Measurements from ENCODE around the gene KEAP1. TPM values are rescaled to one million over a fixed set of nuclear protein-coding genes. Genes with fewer than 3 reads are reported as not detected.

KEAP1 gene
- total and polyA plus RNA-seq, 9 of the 15 experiments (the other 6 are each of a cell fraction or from before 2014, with no cell fraction given), result 2.1 to 95.6 (median 64.3) TPM

- TF ChIP-seq POLR2AphosphoS5 (IDR thresholded peaks at IDR 0.05; ENCODE audit: control insufficient read depth, insufficient read depth, low read depth, low read length) (no peak), NUFIP1 (IDR thresholded peaks at IDR 0.05; ENCODE audit: partially characterized antibody) (peak; percentile 30), ZNF311 (CRISPR knock-in tag; IDR thresholded peaks at IDR 0.05) (no peak), NFIX (CRISPR knock-in tag; IDR thresholded peaks at IDR 0.05; ENCODE audit: low read depth) (no peak), ZNF124 (CRISPR knock-in tag; IDR thresholded peaks at IDR 0.05) (no peak)
- TF ChIP-seq, protein P1, sequence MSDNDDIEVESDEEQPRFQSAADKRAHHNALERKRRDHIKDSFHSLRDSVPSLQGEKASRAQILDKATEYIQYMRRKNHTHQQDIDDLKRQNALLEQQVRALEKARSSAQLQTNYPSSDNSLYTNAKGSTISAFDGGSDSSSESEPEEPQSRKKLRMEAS (CRISPR knock-in tag; IDR thresholded peaks at IDR 0.05), result no peak
Observed at GRCh38 chr19:10442698-10443097, 60.5 kb downstream of the KEAP1 start (continued).

- intact Hi-C loops (cut with micrococcal nuclease), result no loop called here
- Histone ChIP-seq H3K9ac (ENCODE audit: insufficient read depth in 1 of 2, low read depth in 2 of 2, low read length in 2 of 2) (peak overlapping the region in 1 of 2 experiments; percentile 64; a peak in 1 of 4 replicates), H3K9me3 (replicated peaks; ENCODE audit: control insufficient read depth, insufficient read depth, low read depth, low read length) (no peaks in the 10 kb centered on the region), H3K4me2 (ENCODE audit: insufficient read depth, low read length) (no peak overlapping the region), H3K4me1 (replicated peaks in 1 of 2; ENCODE audit: control insufficient read depth in 2 of 2, insufficient read depth in 2 of 2, low read length in 2 of 2) (peaks cover 0 to 5% of the 10 kb centered on the region in 2 experiments; a peak in 3 of 5 replicates), H3K27ac (ENCODE audit: extremely low read depth, low read depth, low read length) (no peak overlapping the region), H3K79me2 (ENCODE audit: control insufficient read depth, insufficient read depth, low read length) (peaks cover 58% of the 10 kb centered on the region), H3K36me3 (ENCODE audit: control insufficient read depth, insufficient read depth, low read length) (peaks cover 23% of the 10 kb centered on the region; the same call in 1 of the 3 replicates), H4K20me1 (replicated peaks; ENCODE audit: control insufficient read depth, insufficient read depth, low read length) (no peaks in the 10 kb centered on the region), H3K4me3 (no peak overlapping the region), H3K9me1 (ENCODE audit: control insufficient read depth, insufficient read depth, low read length) (no peaks in the 10 kb centered on the region), H2AFZ (ENCODE audit: low read depth, low read length) (no peak overlapping the region), H3K27me3 (ENCODE audit: control insufficient read depth in 2 of 2, insufficient read depth in 2 of 2, low read length in 2 of 2) (no peaks in the 10 kb centered on the region)
- in situ Hi-C loops (cut with MboI), result no loop called here
- ATAC-seq, result no peak
- no peak for FAIRE-seq
- WGBS (ENCODE audit: insufficient coverage, low coverage, missing lambda C conversion rate), result 79% methylated on average over 3 of the region's 5 CpGs
- peak in 1 of 4 experiments; percentile 5 for DNase-seq (ENCODE audit: extremely low read depth in 1 of 4, low spot score in 3 of 4)
- ChIA-PET POLR2A (no interaction called here), CTCF (ENCODE audit: low intra/inter-chr PET ratio) (no interaction called here)
- no TSS peak for BruUV-seq (replicated peaks)
- TF ChIP-seq POLR2H (tag; IDR thresholded peaks at IDR 0.05; ENCODE audit: low read depth) (no peak), KLF10 (CRISPR knock-in tag; IDR thresholded peaks at IDR 0.05) (no peak), HLTF (IDR thresholded peaks at IDR 0.05) (no peak), FOXK1 (CRISPR knock-in tag; IDR thresholded peaks at IDR 0.05; ENCODE audit: borderline replicate concordance) (no peak), MXI1 (IDR thresholded peaks at IDR 0.05; ENCODE audit: low read depth, low read length) (no peak), GATA2 (CRISPR knock-in tag; IDR thresholded peaks at IDR 0.05) (no peak), RBM34 (IDR thresholded peaks at IDR 0.05; ENCODE audit: borderline replicate concordance, insufficient read depth, low read length) (no peak), KLF6 (CRISPR knock-in tag; IDR thresholded peaks at IDR 0.05; ENCODE audit: borderline replicate concordance) (no peak), HDGF (IDR thresholded peaks at IDR 0.05) (no peak), ZNF79 (CRISPR knock-in tag; IDR thresholded peaks at IDR 0.05; ENCODE audit: low read depth) (no peak), ZNF695 (CRISPR knock-in tag; IDR thresholded peaks at IDR 0.05) (no peak), BCOR (IDR thresholded peaks at IDR 0.05) (no peak), PHF8 (IDR thresholded peaks at IDR 0.05; ENCODE audit: borderline replicate concordance, low read length) (no peak), DNMT1 (IDR thresholded peaks at IDR 0.05) (no peak), LEF1 (IDR thresholded peaks at IDR 0.05) (no peak), NFIC (IDR thresholded peaks at IDR 0.05) (no peak), RCOR1 (IDR thresholded peaks at IDR 0.05; ENCODE audit: borderline replicate concordance in 1 of 2, low read depth in 2 of 2, low read length in 2 of 2) (no peak), GTF2E2 (tag; IDR thresholded peaks at IDR 0.05) (no peak)
- TF ChIP-seq, protein P2, sequence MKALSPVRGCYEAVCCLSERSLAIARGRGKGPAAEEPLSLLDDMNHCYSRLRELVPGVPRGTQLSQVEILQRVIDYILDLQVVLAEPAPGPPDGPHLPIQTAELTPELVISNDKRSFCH (CRISPR knock-in tag; IDR thresholded peaks at IDR 0.05), result no peak
- TF ChIP-seq, protein P2 (tag; IDR thresholded peaks at IDR 0.05), result no peak
Observed at GRCh38 chr19:10439588-10439987, 63.6 kb downstream of the KEAP1 start.

Measured in K562 (cell line).